GM06990 (cell line): ENCODE data around the gene SORL1.
A peak's percentile ranks its signal among the peaks of the same experiment; 100 is the strongest.

Experiments used
- DNase-seq: peaks from one replicate; pipeline ENCODE4 v3.0.0-alpha.2; 2011; ENCODE audit not compliant: insufficient read length; ENCODE audit errors: extremely low read depth
- H3K27me3 ChIP-seq: replicated peaks from 2 replicates; pipeline ENCODE4 v1.6.0; 2011; ENCODE audit warnings: low read length; ENCODE audit not compliant: control insufficient read depth, insufficient read depth
- H3K36me3 ChIP-seq: 2 replicates; pipeline ENCODE4 v1.5.1; 2011; ENCODE audit warnings: low read length; ENCODE audit not compliant: control insufficient read depth, insufficient read depth
- H3K4me3 ChIP-seq: replicated peaks from 2 replicates; pipeline ENCODE4 v1.5.1; 2011; ENCODE audit warnings: low read depth, mild to moderate bottlenecking, control low read depth, low read length
- CTCF ChIP-seq: IDR thresholded peaks from 2 replicates; pipeline ENCODE4 v1.5.1; 2011; ENCODE audit warnings: low read length, control low read depth, mild to moderate bottlenecking, inconsistent platforms; ENCODE audit not compliant: insufficient read depth, poor library complexity, severe bottlenecking

SORL1 gene

DNA sequence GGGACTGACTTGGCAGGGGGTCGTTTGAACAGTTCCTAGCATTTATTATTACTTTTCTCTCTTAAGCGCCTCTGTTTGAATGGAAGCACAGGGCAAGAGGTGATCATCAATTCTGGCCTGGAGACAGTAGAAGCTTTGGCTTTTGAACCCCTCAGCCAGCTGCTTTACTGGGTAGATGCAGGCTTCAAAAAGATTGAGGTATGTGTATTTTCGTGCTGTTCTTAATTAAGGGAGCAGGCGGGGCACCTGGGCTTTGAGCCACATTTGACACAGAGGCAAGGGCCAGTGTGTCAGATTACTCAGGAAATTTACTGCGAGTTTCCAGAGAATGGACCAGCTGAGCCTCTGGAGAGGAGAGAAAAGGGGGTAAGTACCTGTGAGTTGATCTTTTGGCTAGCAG lies 103.0 kb downstream of the SORL1 start:
- H3K36me3 ChIP-seq, result peaks cover 31% of the 10 kb centered on the region
- no peak for DNase-seq
- H3K4me3 ChIP-seq, result no peak overlapping the region
- TF ChIP-seq CTCF, result no peak
- H3K27me3 ChIP-seq, result no peaks in the 10 kb centered on the region

- H3K27me3 ChIP-seq, result no peaks in the 10 kb centered on the region
- H3K36me3 ChIP-seq, result peaks cover 38% of the 10 kb centered on the region
- no peak for TF ChIP-seq CTCF
Observed at GRCh38 chr11:121556937-121557336, 104.8 kb downstream of the SORL1 start.

DNA sequence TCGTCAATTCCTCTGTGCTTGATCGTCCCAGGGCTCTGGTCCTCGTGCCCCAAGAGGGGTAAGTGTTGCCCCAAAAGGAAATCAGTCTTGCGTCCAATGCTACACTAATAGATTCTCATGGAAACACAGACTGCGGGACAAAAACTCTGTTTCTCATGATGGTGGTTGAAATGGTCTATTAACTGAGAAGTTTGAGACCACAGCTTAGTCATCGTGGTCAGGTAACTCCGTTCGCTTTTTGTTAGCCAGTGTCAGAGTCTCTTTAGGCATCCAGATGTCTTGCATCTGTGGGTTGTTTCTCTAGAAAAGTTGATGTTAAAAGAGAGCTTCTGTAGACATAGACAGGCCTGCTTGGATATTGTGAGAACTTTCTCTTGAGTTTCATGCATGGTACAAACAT lies 105.2 kb downstream of the SORL1 start:
- Histone ChIP-seq H3K27me3 (no peaks in the 10 kb centered on the region), H3K36me3 (peaks cover 38% of the 10 kb centered on the region), H3K4me3 (no peak overlapping the region)
- DNase-seq, result peak; percentile 62
- TF ChIP-seq CTCF, result no peak

More at GRCh38 chr11:121556937-121557336, 104.8 kb downstream of the SORL1 start:
- H3K4me3 ChIP-seq, result no peak overlapping the region
- DNase-seq, result no peak

DNA sequence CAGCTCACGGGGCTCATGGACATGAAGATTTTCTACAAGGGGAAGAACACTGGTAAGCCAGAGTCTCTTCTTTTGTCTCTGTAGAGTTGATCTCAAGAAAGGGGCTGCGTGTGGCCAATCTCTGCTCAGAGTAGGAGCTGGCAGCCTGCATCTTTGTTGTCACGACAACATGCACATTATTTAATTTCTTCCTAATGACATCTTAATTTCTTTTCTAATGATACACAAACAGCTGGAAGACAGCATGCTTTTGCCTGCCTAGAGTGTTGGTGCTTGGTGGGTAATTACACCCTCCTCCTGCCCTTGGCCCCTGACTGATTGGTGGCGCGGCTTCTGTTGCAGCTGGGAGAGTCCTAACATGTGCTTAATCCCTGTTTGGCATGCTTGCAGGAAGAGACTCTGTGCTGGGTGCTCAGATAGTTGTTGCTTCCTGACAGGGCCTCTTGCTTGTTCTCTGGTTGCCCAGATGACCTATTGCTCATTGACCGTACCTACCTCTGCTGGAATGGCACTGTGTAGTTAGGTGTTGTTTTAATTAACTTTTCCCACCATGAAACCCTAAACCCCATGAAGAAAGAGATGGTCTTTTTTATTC lies 107.6 kb downstream of the SORL1 start:
- no peak for TF ChIP-seq CTCF
- DNase-seq, result no peak
- peaks cover 40% of the 10 kb centered on the region for H3K36me3 ChIP-seq
- no peaks in the 10 kb centered on the region for H3K27me3 ChIP-seq
- no peak overlapping the region for H3K4me3 ChIP-seq

DNA sequence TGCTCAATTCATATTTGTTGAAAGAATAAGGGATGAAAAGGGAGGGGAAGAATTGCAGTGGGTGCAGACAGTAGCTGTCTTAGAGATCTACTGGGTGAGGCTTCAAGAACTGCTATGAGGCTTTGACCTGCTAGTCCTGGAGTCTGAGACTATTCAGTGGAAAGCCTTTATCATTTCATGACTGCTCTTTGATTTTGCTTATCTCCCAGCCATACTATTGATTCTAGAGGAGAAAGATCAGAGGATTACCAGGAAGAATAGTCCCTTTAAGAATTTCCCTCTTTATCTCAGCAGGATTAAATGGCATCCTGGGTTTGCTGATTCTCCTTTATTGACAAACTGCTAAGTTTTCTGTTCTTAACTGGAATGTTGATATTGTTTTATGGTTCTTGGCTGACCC lies 108.1 kb downstream of the SORL1 start:
- Histone ChIP-seq H3K36me3 (peaks cover 43% of the 10 kb centered on the region), H3K27me3 (no peaks in the 10 kb centered on the region), H3K4me3 (no peak overlapping the region)
- no peak for DNase-seq
- no peak for TF ChIP-seq CTCF

DNA sequence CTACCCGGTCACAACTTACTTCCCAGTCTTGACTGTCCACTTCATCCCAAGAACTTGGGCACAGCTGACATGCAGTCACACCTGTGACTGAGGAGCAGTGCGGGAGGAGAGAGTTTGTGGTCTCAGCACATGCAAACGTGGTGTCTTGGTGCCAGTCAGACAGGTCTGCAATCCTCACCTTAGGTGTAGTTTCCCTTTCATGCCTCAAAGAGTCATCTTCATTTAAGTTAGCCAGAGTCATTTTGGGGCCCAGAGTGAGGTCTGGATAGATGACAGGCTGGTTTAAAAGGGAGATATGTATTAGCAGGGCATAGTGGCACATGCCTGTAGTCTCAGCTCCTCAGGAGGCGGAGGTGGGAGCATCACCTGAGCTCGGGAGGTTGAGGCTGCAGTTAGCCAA lies 109.1 kb downstream of the SORL1 start:
- no peak for TF ChIP-seq CTCF
- no peak overlapping the region for H3K4me3 ChIP-seq
- H3K27me3 ChIP-seq, result no peaks in the 10 kb centered on the region
- no peak for DNase-seq
- H3K36me3 ChIP-seq, result peaks cover 41% of the 10 kb centered on the region
